ENCODE data around the gene SSU72. TPM values are rescaled to one million over a fixed set of nuclear protein-coding genes. Genes with fewer than 3 reads are reported as not detected.

SSU72 gene
- polyA plus RNA-seq, 1 of the 3 experiments (the other 2 are of a cell fraction): 104 TPM

Other genes starting within 250 kb of the SSU72 start
- gene TAS1R3, start 243.6 kb downstream of the SSU72 start, polyA plus RNA-seq (2012; rRNA removed): 0.06 and 0.08 TPM in 2 replicates
- gene DVL1, start 225.4 kb downstream of the SSU72 start, polyA plus RNA-seq (2012; rRNA removed): 31.3 and 32.0 TPM in 2 replicates
- 2.5 and 3.8 TPM in 2 replicates for gene MXRA8, start 216.3 kb downstream of the SSU72 start, polyA plus RNA-seq (2012; rRNA removed)
- 175 and 214 TPM in 2 replicates for gene AURKAIP1, start 199.7 kb downstream of the SSU72 start, polyA plus RNA-seq (2012; rRNA removed)
- 362 and 475 TPM in 2 replicates for gene CCNL2, start 175.5 kb downstream of the SSU72 start, polyA plus RNA-seq (2012; rRNA removed)
- gene MRPL20, start 167.6 kb downstream of the SSU72 start, polyA plus RNA-seq (2012; rRNA removed): 159 and 210 TPM in 2 replicates
- 0.06 and 0.07 TPM in 2 replicates for gene ANKRD65, start 153.6 kb downstream of the SSU72 start, polyA plus RNA-seq (2012; rRNA removed)
- gene VWA1, start 139.2 kb downstream of the SSU72 start, polyA plus RNA-seq (2012; rRNA removed): 5.3 and 7.4 TPM in 2 replicates
- gene ATAD3C, start 125.2 kb downstream of the SSU72 start, polyA plus RNA-seq (2012; rRNA removed): 0.38 and 0.49 TPM in 2 replicates
- 47.6 and 71.6 TPM in 2 replicates for gene ATAD3B, start 103.1 kb downstream of the SSU72 start, polyA plus RNA-seq (2012; rRNA removed)
- 34.1 and 40.2 TPM in 2 replicates for gene ATAD3A, start 62.7 kb downstream of the SSU72 start, polyA plus RNA-seq (2012; rRNA removed)
- gene TMEM240, start 34.2 kb downstream of the SSU72 start, polyA plus RNA-seq (2012; rRNA removed): 6.5 and 8.1 TPM in 2 replicates
- gene FNDC10, start 25.3 kb upstream of the SSU72 start, polyA plus RNA-seq (2012; rRNA removed): 4.8 and 6.7 TPM in 2 replicates
- gene MIB2, start 40.6 kb upstream of the SSU72 start, polyA plus RNA-seq (2012; rRNA removed): 40.4 and 45.4 TPM in 2 replicates
- 0.96 and 1.2 TPM in 2 replicates for gene MMP23B, start 57.3 kb upstream of the SSU72 start, polyA plus RNA-seq (2012; rRNA removed)
- 11.3 and 15.0 TPM in 2 replicates for gene CDK11B, start 84.1 kb upstream of the SSU72 start, polyA plus RNA-seq (2012; rRNA removed)
- 20.5 and 20.6 TPM in 2 replicates for gene SLC35E2B, start 117.9 kb upstream of the SSU72 start, polyA plus RNA-seq (2012; rRNA removed)
- gene CDK11A, start 149.5 kb upstream of the SSU72 start, polyA plus RNA-seq (2012; rRNA removed): 22.0 and 24.0 TPM in 2 replicates
- 66.2 and 70.4 TPM in 2 replicates for gene NADK, start 203.6 kb upstream of the SSU72 start, polyA plus RNA-seq (2012; rRNA removed)

Data from SK-N-SH (cell line).